Stimulated activated CD4-positive, alpha-beta T cell treated with anti-CD3 and anti-CD28 coated beads, TNF-alpha, amount 100 ng/mL, for 24 hours (primary cell): ENCODE measurements around the gene ZBTB17.
"Not testable (repeated sequence)": the region's sequence is repeated elsewhere in the genome, so short reads cannot be mapped to it uniquely, and the experiment has no call there.

Experiments used
- DNase-seq, 3 experiments: peaks; one replicate each; pipeline ENCODE4 v3.0.0-alpha.2; 2020; ENCODE audit warnings: low read depth in 3 of 3

ZBTB17 gene

DNA sequence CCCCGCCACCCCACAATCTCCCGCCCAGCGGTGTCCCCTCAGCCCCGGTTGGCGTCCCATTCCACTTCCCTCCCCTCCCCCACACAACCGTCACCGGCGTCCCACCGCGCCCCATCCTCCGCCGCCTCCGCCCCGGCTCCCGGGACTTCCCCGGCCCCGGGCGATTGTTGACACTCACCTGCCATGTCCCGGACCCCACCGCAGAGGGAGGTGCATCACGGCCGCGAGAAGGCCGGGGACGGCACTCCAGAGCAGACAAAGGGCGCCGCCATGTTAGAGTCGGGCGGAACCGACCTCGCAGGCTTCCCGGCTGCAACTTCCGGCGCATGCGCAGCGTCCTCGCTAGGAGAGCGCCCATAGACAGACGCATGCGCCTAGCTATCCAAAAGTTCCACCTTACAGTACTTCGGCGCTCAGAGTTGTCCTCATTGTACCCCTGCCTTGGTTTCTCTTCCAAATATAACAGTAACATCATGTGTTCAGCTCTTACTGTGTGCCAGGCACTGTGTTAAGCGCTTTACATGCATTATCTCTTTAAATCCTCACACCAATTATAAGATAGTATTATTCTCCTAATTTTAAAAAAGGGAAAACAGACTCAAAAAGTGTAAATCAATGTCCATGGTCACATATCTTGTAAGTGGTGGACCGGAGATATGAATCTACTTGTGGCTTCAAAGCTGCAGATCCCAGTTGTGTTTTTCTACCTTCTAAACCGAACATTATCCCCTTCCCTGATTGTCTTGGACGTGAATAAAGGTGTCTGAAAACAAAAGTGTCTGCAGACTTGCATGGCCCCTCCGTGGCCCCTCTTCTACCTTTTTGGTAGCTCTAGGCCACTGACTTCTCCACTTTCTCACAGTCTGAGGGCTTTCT is at the start of gene ZBTB17:
Gene ZBTB17, minus strand, starts transcription at position 297 of the 876 bp plus-strand sequence. CDS start 27,606 bp downstream, outside the sequence.
- peak; percentile 91 to 95 (median 92) for DNase-seq

DNA sequence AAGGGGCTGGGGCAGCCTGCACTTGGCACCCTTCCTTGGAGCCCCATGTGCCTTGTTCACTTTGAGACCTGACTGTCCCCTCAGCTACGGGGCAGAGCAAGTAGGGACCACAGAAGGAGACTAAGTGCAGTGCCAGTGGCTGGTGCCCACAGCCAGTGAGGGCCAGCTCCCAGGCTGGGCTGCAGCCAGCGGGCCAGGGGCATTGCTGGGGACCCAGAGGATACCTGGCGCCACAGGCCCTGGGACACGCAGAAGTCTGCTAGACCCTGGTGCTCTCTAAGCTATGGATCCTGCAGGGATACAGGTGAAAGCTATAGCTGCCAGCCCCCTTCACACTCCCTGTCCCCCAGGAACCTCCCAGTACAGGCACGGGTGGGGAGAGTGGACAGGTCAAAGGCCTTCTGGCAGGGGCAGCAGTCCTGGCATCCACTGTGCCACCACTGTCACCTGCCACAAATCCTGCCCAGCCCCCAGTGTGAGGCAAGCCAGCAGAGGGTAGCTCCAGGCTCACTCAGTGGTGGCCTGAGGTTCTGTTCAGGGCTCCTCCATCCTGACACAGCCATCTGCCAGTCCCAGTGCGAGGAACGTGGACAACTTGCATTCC is 47.3 kb upstream of the ZBTB17 start:
- no peak for DNase-seq

DNA sequence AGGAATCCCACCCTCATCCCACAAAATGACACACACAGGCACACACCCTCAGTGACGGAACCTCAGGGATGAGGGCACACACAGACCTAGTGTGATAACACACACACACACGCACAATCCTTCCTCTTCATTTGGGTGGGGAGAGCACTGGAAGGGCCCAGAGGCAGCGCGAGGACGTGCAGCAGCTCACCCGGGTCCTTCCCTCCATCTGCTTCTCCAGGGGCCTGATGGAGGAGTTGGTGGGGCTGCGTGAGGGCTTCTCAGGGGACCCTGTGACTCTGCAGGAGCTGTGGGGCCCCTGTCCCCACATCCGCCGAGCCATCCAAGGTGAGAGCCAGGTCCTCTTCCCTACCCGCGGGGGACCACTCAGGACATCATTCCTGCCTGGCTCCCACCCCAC is 46.5 kb upstream of the ZBTB17 start:
- DNase-seq = no peak

DNA sequence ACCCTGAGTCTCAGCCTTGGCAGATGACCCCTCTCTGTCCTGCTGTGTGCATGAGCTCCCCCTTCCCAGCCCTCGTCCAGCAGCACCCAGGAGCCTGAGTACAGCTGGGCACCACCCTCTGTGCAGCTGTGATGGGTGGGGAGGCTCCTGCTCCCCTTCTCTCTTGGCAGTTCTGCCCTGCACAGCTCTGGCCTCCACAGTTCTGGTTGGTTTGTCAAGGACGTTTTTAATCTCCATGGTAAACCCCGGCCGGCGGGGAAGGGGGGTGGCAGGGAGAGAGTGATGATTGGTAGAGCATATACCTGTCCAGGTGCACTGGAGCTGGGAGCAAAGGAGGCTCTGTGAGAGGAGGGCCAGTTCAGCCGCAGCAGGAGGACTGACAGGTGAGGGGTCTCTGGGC is 45.8 kb upstream of the ZBTB17 start, which contains the start of gene CLCNKA:
Gene CLCNKA, plus strand, starts transcription at position 356 of the 400 bp plus-strand sequence. CDS start 584 bp downstream, outside the sequence.
- no peak for DNase-seq

DNA sequence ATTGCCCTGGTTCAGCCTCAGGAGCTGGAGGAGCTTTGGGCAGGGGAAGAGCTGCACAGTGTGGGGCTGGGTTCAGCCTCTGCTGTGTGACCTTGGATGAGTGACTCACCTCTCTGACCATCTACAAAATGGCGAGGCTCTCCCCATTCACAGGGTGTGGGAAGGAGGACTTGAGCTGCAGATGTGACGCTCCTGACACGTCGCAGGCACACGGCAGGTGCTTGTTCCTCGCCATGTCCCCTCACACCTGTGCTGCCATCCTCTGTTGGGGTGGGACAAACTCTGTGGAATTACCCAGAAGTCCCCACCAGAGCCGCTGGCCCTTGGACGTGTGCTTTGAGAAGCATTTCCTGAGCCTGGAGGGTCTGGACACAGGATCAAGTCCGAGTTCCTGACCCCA is 45.0 kb upstream of the ZBTB17 start:
- not testable (repeated sequence) for DNase-seq

DNA sequence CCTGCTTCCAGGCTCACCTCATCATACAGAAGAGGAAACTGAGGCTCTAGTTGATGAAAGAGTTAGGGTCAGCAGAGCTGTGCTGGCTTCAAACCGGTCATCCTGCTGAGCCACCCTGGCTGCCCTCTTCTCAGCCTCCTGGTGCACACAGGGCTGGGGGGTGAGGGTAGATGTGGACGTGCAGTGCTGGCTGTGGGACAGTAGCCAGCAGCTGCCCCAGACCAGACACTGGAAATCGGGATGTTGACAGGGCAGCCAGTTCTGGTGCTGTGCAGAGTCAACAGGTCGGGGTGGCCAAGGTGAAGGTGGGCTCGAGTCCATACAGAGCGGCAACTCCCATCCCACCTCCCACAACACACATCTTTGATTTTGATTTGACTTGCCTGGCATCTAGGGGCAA is 44.4 kb upstream of the ZBTB17 start:
- DNase-seq = no peak

DNA sequence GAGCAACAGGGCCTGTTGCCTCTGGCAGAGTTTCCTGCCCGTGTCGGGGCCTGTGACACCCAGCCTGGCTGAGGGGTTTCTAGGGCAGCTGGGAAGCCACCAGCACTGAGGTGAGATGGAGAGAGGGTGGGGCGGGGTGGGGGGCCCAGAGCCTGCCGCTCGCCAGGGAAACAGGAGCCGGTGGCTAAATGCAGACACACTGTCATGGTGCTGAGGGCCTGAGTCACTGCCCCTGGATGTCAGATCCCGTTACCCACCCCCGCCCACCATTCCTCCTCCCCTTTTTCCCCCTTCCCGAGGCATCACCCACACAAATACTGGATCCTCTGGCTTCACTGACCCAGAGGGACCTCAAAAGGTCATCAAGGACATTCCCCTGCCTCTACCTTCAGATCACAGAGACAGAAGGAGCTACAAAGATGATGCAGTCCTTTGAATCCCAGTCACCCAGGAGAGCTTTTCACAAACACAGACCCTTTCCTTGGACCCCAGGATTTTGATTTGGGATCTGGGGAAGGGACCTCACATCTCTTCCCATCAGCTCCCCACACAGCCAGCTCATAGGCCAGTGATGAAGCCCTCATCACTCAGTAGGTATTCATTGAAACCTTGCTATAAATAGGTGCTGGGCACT is 43.9 kb upstream of the ZBTB17 start:
- DNase-seq = no peak

DNA sequence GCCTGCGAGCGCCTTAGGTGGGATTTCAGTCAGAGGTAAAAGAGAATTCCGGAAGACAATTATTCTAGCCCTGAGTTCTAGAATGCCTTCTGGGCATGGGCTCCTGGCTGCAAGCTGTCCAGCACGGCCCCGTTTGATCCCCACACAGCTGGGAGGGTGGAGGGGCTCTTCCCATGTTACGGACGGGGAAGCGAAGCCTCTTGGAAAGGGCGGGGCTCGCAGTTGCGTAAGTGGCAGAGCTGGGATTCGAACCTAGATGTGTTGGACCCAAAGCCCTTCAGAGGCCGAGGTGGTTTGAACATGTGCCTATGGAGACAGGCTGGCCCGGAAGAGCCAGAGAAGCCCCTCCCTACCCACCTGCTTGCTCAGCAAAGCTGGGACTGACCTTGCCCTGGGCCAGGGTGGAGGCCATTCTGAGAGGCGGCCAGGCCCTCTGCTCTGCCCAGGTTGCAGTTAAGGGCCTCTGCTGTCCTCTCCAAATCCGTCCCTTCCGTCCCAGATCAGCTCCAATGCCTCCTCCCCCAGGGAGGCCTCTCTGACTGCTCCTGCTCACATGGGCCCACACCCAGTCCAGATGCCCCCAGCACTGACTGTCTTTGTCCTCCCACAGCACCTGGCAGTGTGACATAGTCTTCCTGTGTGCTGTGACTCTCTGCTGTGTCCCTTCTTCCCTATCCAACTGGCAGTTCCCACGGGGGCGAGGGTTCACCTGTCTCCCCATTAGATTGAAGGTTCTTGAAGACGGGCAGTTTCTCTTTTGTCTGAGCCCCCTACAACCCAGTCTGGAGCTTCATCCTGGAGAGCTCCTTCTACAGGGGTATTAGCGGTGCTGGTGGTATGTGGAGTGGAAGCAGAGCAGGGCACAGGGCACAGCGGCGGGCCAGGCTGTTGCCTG is 43.1 kb upstream of the ZBTB17 start:
- DNase-seq = no peak

DNA sequence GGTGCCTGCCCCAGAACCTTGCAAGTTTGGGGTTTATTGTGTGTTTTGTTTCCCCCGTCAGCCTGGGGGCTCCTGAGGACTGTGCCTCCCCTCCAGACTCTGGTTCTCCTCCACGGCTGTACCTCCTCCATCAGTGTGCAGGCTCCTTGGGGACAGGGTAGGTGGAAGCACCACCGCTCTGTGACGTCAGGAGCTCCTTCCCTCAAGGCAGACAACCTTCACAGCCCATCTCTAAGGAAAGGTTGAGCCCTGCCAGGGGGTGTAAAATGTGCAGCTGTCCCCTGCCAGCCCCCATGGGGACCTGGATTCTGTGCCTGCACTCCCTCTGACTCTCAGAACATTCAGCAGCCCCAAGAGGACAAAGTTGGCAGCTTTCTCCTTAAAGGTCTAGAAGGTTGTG is 42.4 kb upstream of the ZBTB17 start:
- DNase-seq = no peak

DNA sequence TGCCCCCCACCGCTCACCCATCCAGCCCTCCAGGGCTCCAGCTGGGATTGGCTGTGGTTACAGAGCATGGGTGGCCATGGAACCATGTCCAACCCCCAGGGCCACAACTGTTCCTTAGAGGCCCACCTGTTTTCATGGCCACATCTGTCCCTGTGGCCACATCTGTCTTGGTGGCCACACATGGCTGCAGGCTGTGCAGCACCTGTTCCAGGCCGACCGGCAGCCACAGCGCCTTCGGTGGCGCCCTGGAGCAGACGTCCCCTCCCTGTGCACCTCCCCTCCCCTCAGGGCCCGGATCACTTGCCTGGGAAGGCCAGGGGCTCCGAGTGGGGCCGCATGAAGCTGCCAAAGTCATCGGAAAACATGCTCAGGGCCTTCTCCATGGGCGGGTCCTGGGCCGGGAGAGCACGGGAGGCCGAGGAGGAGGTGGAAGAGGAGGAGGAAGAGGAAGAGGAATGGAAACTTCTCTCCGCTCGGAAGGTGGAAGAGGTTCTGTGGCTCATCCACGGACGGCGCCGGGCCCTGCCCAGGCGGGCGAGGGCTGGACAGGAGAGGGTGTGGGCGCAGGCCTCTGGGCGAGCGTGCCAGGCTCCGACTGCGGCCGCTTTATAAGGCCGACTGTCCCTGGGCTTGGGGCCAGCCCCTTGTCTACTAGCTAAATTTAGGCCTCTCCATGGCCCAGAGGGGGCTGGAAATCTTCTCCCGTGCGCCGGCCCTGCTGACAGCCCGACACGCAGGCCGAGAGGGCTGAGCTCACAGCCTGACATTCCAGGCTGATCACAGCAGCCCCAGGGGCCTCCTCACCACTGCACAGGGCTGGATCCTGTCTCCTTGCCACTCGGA is 41.8 kb upstream of the ZBTB17 start, which contains the start of gene HSPB7:
Gene HSPB7, minus strand, starts transcription at position 583 of the 843 bp plus-strand sequence. Its CDS starts 80 bp downstream, at position 503.
- no peak for DNase-seq

DNA sequence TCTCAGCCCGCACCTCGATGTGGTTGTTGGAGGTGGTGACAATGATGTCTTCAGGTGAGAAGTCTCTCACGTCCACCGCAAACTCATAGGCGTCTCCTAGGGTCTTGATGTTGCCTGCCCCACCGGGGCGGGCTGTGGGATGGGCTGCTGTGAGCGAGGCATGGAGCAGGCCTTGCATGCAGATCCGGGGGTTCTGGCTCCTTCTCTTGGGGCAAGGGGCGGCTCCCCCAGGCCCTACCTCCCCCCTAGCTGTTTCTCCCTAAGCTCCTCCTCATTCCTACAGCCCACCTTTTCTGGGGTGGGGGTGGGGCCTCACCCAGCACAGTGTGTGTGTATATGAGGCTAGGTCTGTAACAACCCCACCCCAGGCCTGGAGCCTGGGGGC is 41.2 kb upstream of the ZBTB17 start:
- no peak for DNase-seq

DNA sequence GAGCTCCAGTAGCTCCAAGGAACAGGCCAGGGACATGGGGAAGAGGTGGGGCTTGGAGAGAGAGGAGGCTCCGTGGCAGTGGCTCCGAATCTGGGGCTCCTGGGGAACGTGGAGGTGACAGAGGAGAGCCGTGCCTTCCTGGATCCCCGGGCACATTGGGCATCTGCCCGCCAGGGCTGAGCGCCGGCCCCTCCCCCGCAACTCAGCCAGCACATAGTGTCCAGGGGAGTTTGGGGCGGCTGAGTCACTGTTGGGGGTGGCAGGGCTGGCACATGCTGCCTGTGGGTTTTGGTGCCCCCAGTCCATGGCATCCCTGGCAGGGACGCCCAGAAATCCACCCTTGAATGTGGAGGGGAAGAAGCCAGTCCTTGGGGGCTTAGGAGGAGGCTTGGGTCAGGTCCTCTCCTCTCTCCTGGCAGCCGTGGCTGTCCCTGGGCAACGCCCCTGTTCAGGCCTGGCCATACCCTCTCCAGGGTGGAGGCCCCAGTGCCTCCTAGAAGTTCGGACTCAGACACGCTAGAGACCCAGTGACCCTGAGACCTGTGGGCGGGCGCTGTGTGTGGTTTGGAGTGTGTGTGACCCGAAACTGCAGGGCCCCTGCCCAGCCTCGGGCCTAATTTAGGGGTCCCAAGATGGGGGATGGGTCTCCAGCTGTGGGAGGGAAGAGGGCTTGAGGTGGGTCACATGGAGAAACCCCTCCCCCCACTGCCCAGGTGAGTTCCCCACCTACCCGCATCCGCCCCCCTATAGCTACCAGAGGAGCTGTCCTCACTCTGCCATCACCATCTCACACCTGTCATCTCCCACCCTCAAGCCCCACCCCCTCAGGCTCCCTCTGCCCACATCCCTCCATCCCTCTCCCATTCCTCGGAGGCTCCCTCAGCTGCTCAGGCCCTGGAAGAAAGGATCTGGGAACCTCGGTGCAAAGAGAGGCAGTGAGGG is 40.3 kb upstream of the ZBTB17 start:
- DNase-seq = no peak

DNA sequence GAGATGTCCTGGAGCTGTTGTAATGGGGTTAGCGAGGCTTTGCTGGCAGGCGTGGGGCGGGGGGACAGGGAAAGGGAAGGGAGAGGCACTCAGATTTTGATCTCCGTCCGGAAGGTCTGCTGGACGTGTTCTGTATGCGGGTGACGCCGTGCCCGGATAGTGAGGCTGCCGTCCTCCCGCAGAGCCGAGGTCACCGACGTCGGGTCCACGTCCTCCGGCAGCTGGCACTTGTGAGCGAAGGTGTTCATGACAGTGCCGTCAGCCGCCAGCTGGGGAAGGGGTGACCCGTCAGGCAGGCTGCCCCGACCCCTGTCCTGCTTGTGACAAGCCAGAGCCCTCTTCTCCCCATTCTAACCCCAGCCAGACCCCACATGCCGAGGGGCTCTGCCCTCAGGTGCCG is 39.6 kb upstream of the ZBTB17 start:
- no peak for DNase-seq

DNA sequence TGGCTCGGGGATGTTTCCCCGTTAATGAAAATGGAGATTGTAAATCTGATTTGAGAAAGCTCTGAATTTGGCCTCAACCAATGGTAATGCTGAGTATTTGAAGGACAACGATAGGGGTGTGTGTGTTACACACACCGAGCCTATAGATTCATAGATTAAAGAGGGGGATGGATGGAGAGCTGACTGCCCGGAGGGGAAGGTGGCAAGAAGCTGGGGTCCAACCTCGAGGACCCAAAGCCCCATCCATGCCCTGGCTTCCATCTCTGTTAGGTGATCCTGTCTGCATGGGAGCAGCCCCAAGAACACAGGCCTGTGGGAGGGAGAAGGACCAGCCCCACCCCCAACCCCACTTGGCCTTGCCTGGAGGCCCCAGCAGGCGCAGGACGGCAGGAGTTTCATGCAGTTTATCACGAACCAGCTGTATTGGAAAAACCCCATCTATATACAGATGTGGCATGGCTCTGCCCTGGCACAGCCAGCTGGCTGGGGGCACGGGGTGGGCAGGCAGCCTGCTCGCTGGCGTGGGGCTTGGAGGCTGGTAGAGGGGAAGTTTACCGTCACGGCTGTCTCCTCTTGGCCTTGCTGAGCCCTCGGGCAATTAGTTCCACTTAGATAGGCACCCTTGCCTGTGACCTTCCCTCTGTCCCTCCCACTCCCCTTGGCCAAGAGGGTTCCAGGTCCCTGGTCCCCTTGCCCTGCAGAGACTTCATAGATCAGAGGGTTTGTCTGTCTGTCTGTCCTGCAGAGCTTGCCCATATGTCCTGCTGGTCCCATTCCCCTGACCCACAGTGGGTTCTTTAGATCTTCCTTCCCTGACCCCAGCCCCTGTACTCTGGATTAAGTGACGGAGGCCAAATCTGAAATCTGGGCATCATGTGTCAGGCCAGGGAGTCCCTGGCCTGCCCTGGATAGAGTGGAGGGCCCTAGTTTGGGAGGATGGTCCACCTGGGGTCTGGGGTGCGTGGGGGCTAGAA is 38.9 kb upstream of the ZBTB17 start:
- DNase-seq = no peak

DNA sequence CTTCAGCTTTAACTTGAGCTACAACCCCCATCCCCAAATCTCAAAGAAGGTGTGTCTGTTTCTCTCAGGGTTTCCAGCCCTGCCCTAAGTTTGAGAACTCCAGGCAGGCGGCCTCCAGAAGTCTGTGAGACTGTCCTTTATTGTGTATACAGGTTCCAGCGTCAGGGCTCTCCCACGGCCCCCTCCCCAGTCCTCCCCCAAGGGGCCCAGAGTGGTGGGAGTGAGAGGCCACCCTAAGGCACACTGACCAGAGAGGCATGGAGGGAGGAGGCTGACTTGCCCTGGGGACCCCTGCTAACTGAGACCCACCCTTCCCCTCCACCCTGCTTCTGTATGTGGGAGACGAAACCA is 38.0 kb upstream of the ZBTB17 start:
- DNase-seq = no peak

DNA sequence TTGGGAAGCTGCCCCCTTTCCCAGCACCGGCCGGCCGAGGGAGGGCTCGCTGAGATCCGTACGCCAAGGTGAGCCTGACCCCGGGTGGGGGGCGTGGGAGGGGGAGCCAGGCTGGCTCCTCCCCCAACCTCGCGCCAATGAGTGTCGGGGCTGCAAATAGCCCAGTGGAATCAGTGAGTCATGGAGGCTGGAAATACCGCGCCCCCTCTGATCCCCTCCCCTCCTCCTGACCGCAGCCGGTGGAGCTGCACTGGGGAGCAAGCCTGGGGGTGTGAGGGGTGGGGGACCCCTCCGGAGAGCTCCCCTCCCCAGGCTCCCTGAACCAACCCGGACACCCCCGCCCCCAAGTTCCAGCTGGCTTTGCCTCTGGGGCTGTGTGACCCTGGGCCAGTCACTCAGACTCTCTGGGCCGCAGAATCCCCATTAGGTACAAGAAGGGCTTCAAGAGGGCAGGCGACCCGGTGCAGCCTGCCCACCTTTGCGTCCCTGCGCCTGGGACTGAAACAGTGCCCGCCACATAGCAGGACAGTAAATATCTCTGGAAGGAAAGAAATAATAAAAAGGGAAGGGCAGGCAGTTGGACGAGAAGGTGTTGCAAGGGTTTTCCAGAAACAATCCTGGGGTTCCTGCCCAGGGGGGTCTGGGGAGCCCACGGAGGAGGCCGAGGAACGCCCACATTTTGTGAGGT is 37.5 kb upstream of the ZBTB17 start:
- DNase-seq = peak; percentile 36 to 56 (median 43)

DNA sequence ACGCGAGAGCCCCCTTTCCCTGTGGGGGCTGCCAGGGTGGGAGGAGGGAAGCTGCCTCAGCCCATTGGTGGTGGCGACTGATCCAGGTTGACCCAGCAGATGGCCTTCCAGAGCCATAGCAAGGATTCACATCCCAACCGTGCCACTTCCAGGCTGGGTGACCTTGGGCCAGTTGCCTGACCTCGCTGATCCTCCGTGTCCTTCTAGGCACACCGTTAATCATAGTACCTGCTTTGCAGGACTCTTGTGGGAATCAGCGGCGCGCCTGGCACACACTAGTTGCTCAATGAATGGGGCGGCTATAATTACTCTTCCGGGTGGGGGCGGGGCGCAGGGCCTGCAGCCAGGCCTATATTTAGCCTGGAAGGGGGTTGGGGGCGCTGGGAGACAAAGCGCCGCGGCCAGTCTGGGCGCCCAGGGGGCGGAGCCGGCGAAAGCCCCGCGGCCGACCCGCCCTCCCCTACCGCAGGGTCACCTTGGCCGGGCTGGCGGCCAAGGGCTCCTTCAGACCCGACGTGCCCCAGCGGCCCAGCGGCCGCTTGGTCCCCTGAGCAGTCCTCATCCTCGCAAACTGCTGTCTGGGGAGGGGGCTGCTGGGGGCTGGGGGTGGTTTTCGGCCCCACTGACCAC is 36.8 kb upstream of the ZBTB17 start:
- peak in 1 of 3 experiments; percentile 40 for DNase-seq
